VCaP (cell line): ENCODE measurements around the gene EN1.

Experiments
- H3K27ac ChIP-seq: fragments of 450-650 bp; 2 replicates; pipeline ENCODE4 v1.5.1; 2017
- TF ChIP-seq, protein P1 (sequence below): fragments of 450-650 bp; conservative IDR thresholded peaks from 2 replicates; pipeline ENCODE4 v1.5.1; 2017; ENCODE audit warnings: mild to moderate bottlenecking, moderate library complexity

Gene EN1

DNA sequence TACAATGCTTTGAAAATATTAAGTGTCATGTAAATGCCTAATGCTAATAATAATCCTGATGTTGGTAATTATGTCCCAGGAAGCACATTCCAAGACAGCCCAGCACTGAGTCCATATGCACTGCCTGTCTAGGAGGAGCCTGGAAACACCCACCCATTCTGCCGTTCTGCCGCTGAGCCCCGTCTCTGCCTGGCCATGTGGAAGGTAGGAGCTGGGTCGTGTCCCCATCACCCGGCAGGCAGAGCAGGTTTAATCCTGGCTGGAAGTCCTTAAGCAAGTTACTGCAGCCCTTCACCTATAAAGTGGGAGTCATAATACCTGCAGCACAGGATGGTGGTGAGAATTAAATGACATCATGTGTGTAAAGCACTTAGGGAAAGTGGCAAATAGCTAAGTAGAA is 13.1 kb upstream of the EN1 start:
- no peak overlapping the region for H3K27ac ChIP-seq
- TF ChIP-seq, protein P1, sequence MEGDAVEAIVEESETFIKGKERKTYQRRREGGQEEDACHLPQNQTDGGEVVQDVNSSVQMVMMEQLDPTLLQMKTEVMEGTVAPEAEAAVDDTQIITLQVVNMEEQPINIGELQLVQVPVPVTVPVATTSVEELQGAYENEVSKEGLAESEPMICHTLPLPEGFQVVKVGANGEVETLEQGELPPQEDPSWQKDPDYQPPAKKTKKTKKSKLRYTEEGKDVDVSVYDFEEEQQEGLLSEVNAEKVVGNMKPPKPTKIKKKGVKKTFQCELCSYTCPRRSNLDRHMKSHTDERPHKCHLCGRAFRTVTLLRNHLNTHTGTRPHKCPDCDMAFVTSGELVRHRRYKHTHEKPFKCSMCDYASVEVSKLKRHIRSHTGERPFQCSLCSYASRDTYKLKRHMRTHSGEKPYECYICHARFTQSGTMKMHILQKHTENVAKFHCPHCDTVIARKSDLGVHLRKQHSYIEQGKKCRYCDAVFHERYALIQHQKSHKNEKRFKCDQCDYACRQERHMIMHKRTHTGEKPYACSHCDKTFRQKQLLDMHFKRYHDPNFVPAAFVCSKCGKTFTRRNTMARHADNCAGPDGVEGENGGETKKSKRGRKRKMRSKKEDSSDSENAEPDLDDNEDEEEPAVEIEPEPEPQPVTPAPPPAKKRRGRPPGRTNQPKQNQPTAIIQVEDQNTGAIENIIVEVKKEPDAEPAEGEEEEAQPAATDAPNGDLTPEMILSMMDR: no peak

- no peak overlapping the region for H3K27ac ChIP-seq
- TF ChIP-seq, protein P1: no peak
These were observed 11.8 kb upstream of the EN1 start for GRCh38 chr2:118859157-118859770.

GRCh38 chr2:118858485-118859156 is 11.2 kb upstream of the EN1 start:
- TF ChIP-seq, protein P1: no peak
- H3K27ac ChIP-seq: no peak overlapping the region

- TF ChIP-seq, protein P1: no peak
- no peak overlapping the region for H3K27ac ChIP-seq
These were observed 10.4 kb upstream of the EN1 start for GRCh38 chr2:118857677-118858484.

DNA sequence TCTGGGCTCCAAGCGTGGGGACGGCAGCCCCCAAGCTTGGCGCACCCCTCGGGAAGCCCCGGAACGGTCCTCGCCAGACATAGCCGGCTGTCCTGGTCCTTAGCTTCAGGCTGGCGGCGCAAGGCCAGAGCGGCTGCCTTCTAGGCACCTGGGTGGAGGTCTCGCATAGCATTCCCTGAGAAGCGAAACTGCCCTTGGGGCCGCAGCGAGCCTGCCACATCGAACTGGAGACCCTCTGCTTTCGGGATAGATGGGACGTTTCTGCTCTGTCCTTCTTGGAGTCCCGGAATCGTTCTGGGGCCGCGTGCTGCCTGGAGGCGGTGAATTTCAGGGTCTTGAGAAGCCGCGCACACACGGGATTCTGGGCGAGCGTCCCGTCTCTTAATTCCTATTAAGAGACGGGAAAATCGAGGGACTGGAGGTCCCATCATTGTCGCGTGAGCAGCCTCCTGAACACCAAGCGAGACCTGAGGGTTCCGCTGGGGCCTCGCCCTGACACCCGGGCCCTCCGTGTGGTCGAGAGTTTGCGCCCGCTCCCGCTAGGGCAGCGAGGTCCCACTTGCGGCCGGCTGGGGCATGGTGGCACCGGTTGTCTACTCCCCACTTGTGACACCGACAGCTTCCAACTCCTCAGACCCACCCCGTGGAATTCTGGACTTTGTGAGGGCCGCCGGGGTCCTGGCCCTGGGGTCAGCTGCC is 9.7 kb upstream of the EN1 start:
- H3K27ac ChIP-seq: no peak overlapping the region
- TF ChIP-seq, protein P1: no peak

DNA sequence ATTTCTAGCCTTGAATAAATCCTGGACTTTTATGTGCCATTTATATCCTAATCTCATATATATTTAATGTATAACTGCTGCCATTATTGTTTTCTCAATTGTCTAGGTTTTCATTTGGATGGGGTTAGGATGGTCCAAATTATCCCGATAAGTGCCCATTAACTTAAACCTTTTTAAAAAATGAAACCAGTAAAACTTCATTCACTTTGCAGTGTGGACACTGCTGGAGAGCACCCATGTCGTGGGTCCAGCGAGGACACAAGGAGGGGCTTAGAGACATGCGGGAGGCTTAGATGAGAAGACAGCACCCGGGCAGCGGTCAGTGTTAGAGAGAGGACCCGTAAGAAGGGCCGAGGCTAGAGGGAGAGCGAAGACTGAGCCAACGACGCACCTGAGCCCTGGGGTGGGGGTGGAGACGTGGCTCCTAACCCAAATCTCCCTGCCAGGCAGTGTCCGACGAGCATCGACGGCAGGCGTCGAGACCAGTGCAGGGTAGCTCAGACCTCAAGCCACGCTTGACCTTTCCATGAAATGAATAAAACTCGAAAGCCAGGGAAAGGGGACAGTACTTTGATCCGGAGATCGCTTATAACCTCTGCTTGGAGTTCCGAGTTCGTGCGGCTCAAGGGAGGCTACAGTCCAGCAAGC is 9.0 kb upstream of the EN1 start:
- no peak overlapping the region for H3K27ac ChIP-seq
- TF ChIP-seq, protein P1: no peak
